GM19438 (cell line): ENCODE results near the gene PUS10.
"Not testable (repeated sequence)": the region's sequence is repeated elsewhere in the genome, so short reads cannot be mapped to it uniquely, and the experiment has no call there.

Experiments used
- ATAC-seq: cut with Tn5 transposase; IDR thresholded peaks from one replicate; pipeline ENCODE4 v1.9.1; 2021; ENCODE audit warnings: low read depth; ENCODE audit not compliant: unreplicated experiment

PUS10 gene

DNA sequence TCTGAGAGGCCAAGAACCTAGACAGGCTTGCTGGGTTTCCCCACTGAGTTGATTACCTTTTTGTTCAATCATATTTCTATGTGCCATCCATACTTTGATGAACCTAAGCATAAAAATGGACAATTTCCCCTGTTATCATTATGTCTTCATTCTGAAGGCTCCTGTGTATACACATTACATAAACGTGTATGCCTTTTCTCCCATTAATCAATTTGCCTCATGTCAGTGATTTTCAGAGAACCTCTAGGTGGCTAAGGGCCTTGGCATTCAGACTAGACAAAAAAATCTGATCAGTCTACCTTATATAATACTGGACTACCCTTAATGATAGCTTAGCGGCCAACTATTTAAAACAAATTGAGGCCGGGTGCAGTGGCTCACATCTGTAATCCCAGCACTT lies 4.7 kb downstream of the PUS10 start:
- ATAC-seq: no peak

DNA sequence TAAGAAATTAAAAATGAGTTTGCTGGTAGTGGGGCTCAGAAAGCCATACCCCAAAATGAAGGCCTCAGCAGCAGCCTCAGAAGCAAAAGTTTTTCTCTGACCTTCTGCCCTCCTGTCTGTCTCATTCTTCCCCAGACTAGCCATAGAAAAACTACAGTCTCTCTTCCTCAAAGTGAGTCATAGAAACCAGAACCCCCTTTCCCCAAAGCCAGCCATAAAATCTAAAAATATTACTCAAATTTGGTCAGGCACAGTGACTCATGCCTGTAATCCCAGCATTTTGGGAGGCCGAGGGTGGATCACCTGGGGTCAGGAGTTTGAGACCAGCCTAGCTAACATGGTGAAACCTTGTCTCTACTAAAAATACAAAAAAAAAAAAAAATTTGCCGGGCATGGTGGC lies 5.8 kb downstream of the PUS10 start:
- ATAC-seq: not testable (repeated sequence)

DNA sequence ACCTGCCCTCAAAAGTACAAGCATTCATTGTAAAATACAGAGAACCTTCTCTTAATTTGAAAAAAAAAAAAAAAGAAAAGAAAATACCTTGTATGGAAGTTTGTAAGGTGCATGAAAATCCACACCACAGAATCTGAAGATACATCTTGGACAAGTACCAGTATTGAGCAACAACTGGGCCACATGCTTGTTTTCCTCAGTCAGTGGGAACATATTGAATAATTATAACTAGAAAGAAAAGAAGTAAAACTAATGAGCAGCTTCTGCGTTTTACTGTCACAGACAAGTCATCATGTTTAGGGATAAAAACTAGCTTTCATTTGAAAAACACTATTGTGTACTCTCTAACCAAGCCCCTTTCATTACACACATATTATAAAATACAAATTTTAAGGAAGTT lies 6.4 kb downstream of the PUS10 start:
- no peak for ATAC-seq

DNA sequence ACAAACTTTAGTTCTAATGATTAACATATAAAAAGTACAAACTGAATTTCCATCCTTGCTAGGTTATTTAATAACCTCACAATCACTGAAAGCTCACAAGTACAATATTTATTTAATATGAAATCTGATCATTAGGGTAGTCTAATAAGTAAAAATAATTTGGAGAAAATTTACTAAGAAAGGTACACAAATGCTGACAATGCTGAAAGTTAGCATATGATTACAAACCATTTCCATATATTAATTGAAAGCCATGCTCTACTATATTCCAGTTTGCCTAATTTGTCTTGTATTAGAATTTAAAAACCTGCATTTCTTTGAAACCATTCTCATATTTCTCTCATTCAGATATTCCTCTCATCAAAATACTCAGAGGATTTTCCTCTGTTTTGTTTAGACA lies 8.7 kb downstream of the PUS10 start:
- no peak for ATAC-seq

DNA sequence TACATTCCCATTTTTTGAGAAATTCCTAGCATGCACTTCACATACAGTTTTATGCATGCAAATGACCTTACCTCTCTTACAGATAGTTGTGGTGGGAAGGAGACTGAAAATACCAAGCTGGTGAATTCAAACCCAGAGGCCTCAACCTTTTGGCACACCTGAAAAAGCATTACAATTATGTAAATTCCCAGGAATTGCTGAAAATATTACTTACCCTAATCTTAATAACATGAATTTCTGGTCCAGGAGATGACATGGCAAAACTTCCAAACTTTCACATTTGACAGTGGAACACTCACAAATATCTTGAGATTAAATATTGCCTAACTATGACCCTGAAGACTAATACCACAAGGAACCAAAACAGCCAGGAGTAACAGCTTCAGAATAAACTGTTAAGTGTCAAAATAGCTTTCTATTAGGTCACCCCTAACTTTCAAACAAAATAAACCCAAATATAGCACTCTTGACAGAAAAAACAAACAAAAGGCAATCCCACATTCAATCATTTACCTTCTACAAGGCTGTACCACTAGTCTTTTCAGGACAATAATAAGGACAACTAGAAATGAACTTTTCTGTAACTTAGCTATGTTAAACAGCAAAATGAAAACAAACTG lies 11.5 kb downstream of the PUS10 start:
- no peak for ATAC-seq

DNA sequence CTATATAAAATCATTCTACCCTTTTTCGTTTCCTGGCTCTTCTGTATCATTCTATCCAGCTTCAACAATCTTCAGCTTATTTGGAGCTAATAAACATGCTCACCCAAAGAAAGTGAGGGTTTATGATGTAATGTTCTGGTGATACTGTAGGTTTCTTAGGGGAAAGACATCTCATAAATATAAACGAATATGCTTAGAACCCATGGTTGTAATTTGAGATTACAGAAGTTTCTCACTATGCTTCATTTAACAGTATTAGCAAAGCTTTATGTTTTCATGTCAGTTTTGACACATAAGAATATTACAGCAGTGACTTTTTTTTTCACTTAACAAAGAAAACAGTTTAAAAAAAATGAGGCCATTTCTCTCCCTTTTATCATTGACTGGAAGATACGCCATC lies 12.3 kb downstream of the PUS10 start:
- no peak for ATAC-seq

DNA sequence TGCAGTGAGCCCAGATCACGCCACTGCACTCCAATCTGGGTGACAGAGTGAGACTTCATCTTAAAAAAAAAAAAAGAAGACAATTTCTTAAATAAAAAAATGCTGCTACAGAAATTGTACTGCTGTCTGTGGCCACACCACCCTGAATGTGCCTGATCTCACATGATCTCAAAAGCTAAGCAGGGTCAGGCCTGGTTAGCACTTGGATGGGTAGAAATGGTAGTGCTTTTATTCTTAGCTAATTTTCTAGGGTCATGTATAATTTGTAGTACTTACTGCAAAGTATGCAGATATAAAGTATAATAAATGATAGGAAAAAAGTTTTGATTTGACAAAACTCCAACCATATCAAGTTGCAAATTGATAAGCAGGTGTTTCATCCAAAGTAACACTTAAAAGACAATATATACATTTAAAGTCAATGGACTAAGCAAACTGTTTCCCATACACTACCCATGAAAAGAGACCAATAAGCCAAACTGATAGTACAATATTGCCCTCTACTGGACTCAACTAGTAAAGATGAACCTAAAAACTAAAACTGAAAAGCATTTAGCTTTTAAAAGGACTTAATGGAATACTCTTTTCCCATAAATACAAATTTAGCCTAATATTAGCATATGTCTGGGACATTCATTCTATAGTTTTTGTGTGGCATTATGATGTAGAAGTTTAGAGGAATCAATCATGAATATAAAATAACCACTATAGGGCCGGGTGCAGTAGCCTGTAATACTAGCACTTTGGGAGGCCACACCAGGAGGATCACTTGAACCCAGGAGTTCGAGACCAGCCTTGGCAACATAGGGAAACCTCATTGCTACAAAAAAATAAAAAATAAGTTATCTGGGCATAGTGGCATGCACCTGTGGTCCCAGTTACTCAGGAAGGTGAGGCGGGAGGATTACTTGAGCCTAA lies 19.2 kb downstream of the PUS10 start:
- ATAC-seq: no peak

DNA sequence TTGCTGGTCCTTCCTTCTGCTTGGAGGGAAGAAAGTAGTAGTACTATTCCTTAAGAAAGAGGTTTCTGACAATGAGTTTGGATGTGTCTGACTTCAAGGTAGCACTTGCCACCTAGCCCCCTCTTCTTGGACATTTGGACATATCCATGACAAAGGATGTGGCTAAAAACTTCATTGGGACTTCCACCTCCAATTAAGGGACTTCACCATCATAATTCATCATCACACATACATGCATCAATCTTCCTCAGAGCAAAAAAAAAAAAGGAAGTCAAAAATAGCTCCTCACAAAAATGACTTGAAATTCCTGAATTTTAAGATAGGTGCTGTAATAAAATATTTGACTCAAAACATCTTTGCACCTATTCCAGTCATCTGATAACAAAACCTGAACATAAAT lies 23.9 kb downstream of the PUS10 start:
- ATAC-seq: no peak

DNA sequence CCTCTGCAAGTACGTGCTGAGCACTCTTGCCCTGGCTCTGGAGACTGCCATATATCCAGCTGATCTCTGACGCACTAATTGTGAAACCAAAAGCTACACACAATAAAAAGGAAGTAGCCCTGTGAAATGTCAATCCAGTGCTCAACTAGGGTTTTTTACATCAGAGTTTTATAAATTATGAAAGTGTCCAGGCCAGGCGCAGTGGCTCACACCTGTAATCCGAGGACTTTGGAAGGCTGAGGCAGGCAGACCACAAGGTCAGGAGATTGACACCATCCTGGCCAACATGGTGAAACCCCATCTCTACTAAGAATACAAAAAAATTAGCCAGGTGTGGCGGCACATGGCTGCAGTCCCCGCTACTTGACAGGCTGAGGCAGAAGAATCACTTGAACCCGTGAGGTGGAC lies 25.1 kb downstream of the PUS10 start:
- peak; percentile 95 for ATAC-seq

DNA sequence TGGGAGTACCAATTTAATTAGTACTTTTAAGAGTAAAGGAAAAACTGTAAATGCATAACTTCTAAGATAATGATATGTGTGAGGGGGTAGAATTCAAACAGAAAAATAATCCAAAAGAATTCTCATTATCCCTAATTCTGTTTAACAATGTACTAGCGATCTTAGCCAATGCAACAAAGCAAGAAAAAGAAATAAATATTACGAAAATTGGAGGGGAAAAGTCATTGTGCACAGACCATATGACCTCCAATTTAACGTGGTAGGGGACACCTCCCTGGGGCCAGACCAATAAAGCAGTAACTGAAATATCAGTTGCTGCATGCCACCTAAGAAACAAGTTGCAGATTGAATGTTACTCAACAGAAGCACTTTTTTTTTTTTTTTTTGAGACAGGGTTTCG lies 26.4 kb downstream of the PUS10 start:
- no peak for ATAC-seq

DNA sequence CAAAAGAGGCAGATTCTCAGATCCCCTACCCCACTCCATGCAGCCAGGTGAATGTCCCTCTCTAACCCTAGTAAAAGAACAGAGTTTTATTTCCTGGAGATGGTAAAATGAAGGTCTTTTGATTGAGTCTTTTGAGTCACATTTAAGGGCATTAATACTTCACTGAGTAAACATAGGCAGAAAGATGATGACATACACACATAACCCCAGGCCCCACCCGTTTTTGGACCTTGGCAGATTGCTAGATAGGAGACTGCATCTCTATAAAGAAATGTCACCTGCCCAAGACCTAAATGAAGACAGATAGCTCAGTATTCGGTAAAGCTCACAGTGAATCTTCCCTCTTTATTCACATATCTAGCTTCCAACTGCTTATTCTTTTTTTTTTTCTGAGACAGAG lies 28.8 kb downstream of the PUS10 start:
- ATAC-seq: no peak

DNA sequence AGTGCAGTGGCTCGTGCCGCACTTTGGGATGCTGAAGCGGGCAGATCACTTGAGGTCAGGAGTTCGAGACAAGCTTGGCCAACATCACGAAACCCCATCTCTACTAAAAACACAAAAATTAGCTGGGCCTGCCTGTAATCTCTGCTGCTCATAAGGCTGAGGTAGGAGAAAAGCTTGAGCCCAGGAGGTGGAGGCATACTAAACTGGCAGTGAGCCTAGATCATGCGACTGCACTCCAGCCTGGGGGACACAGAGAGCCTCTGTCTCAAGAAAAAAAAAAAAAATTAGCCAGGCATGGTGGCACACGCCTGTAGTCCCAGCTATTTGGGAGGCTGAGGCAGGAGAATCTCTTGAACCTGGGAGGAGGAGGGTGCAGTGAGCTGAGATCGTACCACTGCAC lies 30.4 kb downstream of the PUS10 start:
- not testable (repeated sequence) for ATAC-seq

DNA sequence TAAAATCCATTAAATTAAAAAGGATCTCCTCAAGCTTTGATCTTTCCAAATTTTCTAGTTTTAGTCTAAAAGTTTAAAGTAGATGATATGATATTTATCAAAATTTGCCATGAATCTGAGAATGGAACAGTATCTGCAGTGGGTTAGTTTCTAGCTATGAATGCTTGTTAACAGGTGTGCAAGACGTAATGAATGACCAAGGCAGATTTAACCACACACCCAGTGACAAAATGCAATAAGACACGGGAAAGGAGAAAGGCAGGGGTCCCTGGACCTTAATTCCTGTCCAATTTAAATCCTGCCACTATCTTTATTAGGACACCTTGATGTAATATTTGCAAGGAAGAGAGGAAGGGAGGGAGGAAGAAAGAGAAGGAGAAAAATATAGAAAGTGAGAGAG lies 31.0 kb downstream of the PUS10 start:
- ATAC-seq: no peak

DNA sequence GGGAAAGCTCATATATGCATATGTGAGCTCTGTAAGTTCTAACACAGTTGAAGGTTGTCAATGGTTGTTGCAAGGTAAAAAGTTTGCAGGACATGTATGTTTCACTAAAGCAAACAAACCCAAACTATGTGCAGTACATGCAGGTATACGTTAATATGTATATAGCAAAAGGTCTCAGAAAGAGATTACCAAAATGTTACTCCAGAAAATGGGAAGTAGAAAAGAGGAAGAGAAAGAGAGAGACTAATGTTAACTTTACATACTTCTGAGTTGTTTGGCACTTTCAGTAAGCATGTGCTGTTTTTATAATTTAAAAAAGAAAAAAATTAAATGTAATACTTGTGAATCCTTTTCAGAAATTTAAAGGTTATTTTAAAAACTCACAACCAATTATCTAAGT lies 33.3 kb downstream of the PUS10 start:
- ATAC-seq: no peak

DNA sequence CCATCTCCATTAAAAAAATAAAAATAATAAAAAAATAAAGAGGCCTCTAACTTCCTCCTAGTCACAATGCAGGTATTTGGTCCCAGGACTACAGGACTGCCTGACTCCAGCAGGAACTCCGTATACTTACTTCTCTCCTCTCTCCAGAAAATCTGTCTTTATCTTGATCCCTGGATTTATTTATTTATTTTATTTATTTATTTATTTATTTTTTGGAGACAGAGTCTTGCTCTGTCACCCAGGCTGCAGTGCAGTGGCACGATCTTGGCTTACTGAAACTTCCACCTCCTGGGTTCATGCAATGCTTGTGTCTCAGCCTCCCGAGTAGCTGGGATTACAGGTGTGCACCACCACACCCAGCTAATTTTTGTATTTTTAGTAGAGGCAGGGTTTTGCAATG lies 36.0 kb downstream of the PUS10 start:
- ATAC-seq: not testable (repeated sequence)

DNA sequence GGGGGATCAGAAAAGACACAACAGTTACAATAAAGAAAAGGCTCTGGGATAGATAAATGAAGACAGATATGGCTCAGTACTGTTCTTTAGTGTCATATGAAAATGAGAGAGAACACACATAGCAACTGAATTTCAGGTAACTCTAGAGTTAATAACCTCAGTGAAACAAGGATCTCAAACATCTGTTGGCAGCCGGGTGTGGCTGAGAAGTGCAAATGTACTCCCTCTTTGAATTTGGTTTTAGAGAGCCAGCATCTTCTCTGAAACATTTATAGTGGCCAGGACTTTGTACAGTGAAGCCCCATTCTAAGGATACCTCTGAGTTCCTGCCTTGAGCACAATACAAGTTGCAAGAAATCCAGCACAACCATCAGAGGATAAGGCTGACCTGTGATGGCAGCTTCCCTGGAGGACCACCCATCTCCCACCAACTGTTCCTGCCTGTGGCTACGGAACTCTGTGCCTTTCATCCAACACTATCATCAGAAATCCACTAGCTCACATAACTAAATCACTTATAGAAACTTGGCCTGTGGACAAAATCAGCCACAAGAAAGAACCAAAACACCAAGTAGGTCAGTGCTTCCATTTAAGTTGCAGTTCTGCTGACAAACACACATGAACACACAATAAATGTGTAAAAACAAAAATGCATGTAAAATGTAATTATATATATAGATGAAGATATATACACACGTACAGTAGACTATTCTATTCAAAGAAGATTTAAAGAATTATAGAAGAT lies 37.8 kb downstream of the PUS10 start:
- no peak for ATAC-seq

DNA sequence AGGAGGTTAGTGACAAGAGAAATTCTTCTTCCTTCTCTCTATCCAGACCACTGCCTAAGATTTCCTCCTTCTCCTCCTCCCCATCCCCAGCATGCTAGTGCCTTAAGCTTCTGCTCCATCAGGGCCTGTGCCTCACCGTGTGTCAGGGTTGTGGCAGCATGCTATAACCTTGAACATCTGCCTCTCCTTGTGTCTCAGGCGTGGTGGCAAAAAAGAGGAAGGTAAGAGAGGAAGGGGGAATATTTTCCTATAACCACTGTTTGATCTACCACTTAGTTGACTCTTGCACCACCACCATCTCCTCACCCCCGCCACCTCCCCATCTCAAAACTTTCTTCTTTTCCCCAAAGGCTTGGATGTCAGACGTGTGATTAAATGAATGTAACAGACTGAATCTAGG lies 38.8 kb downstream of the PUS10 start:
- no peak for ATAC-seq

DNA sequence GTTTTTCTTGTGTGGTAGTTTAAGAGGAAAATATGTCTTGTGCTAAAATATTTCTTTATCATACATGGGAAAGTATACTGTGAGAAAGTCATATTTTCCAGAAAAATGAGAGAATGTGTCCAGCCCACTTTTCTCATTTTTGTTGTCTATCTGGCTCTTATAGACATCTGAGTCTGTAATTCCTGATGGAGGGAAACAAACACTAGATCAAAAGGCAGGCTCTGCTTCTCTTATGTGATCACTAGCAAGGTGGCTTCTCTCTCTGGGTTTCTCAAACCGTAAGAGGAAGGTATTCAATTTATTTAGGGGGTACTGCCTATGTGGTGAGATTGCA lies 40.5 kb downstream of the PUS10 start:
- no peak for ATAC-seq

DNA sequence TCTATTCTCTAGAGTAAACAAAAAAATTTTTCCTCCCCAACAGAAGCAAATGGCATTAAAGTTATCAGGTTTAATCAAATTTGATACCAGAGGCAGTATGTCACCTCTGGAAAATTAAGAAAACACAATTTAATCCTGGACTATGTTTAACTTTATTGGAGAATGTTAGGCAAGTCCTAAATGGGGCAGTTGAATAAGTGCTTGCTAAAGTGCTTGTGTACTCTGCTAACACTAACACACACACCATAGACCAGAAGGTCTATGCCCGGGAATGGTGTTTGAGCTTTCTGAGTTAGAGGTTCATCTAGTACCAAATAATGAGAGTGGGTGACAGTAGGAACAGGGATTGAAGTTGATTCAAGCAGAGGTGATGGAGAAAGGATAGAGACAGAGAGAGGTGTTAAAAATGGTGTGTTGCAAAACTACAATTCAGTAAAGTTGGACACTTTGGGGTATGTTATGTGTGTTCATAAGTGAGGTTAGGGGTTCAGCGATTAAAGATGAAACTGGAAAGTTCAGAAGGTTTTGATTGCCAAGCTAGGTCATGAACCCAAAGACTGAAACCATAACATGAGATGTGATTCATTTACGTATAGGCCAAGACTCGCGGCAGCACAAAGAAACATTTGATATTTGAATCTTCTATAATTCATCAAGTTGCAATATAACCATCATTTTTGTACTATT lies 41.0 kb downstream of the PUS10 start:
- ATAC-seq: no peak

DNA sequence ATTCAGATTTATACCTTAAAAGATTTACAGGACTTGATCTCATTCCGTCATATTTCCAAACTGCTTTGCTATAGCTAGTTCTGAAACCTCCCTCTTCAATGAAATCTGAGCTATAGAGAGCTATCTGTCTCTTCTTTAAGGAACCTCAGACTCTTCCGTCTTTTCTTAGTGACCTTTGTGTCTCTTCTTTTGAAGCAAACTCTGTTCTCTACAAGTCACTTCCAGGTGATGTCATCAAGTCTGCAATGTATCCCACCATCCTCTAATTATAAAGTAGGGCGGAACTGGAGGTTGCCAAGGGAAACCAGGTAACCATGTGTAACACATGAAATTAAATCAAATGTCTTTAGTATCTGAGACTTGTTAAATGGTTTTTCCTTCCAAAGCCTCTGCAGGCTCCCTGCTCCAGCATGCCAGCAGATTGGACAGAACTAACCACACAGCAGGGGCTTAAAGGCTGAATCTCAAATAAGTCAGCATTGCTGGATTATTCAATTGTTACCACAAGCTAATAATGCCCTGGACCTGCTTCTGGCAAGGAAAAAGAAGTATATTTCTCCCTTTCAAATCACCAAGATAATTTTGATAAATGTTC lies 41.7 kb downstream of the PUS10 start:
- ATAC-seq: no peak

DNA sequence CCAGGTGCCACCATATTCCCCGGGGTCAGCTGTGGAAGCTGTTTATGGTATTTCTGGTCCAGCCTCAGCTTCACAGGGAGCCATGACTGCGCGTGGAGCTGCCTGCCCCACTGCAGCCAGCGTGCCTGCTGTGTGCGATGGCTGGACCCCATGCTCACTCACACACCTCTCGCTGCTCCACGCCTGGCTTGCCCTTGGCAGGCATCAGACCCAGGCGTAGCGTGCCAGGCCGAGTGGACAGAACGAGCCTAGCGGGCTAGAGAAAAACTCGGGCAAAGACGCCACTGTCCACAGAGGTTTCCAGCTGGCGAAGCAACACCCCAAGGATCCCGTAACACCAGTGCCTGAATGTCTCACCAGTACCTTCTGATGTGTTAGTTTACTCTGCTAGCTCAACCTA lies 43.4 kb downstream of the PUS10 start:
- ATAC-seq: no peak
